A549 (cell line): ENCODE measurements around the gene WASF3. TPM values are rescaled to one million over a fixed set of nuclear protein-coding genes. Genes with fewer than 3 reads are reported as not detected.
"Not testable (repeated sequence)": the region's sequence is repeated elsewhere in the genome, so short reads cannot be mapped to it uniquely, and the experiment has no call there.

ENCODE experiments used
- ATAC-seq, 2 experiments: fragments of 200-7000 bp in 1 of 2; fragments of >200 bp in 1 of 2; cut with Nextera tagmentation in 1 of 2; cut with Tn5 transposase in 1 of 2; 3 replicates each; pipeline versions ENCODE4 v1.8.0 to v1.9.1; 2018 to 2020; ENCODE audit warnings: mild to moderate bottlenecking in 1 of 2, moderate library complexity in 1 of 2
- CTCF ChIA-PET: fragments of 300-600 bp; sonication (Branson Sonifier 250); formaldehyde crosslinking; extraction: SDS; loops from one replicate; lab custom pipeline; 2021; ENCODE audit warnings: antibody characterized with exemption, inconsistent platforms; lab: Yijun Ruan, JAX
- POLR2A ChIA-PET: fragments of 350-600 bp; formaldehyde crosslinking; extraction: SDS; loops from one replicate; lab custom pipeline; 2021; ENCODE audit warnings: antibody characterized with exemption, inconsistent platforms; lab: Yijun Ruan, JAX
- DNase-seq, 2 experiments: peaks; one replicate each; pipeline versions ENCODE4 v3.0.0 to v3.0.0-alpha.2; 2011 to 2016; ENCODE audit warnings: low read depth in 1 of 2, low spot score in 1 of 2
- FAIRE-seq: peaks from 2 replicates; lab custom pipeline; 2011; peaks lifted over from hg19 to GRCh38; lab: Jason Lieb, UNC
- H3K27ac ChIP-seq, 2 experiments: fragments of >200 bp; sonication (Bioruptor Twin); formaldehyde crosslinking; 3 replicates each; pipeline ENCODE4 v1.5.1; 2016 to 2017
- H3K4me1 ChIP-seq: fragments of >200 bp; sonication (Bioruptor Twin); formaldehyde crosslinking; 3 replicates; pipeline ENCODE4 v1.6.1; 2016
- H3K4me2 ChIP-seq: fragments of >200 bp; sonication (Bioruptor Twin); formaldehyde crosslinking; 3 replicates; pipeline ENCODE4 v1.6.1; 2016
- H3K4me3 ChIP-seq: fragments of >200 bp; sonication (Bioruptor Twin); formaldehyde crosslinking; 3 replicates; pipeline ENCODE4 v1.5.1; 2016
- H3K9me3 ChIP-seq: fragments of >200 bp; sonication (Bioruptor Twin); formaldehyde crosslinking; 3 replicates; pipeline ENCODE4 v1.6.1; 2016
- CHD2 ChIP-seq: fragments of 150-350 bp; IDR thresholded peaks from 2 replicates; pipeline ENCODE4 v1.6.1; 2014; ENCODE audit warnings: low read length; ENCODE audit not compliant: partially characterized antibody
- EHF ChIP-seq: fragments of 250-450 bp; sonication (Bioruptor Pico); IDR thresholded peaks from 2 replicates; pipeline ENCODE4 v1.5.0; 2020; ENCODE audit warnings: mild to moderate bottlenecking
- HDAC2 ChIP-seq: fragments of 200-600 bp; sonication (generic); IDR thresholded peaks from 2 replicates; pipeline ENCODE4 v1.6.1; 2016
- NFE2L2 ChIP-seq: fragments of 150-350 bp; conservative IDR thresholded peaks from 2 replicates; pipeline ENCODE4 v1.6.1; 2014; ENCODE audit warnings: low read length
- RAD21 ChIP-seq, 2 experiments: fragments of >200 bp in 1 of 2; sonication (Bioruptor Twin) in 1 of 2; formaldehyde crosslinking in 1 of 2; IDR thresholded peaks in 1 of 2; conservative IDR thresholded peaks in 1 of 2; 2 replicates in 1 of 2; 3 replicates in 1 of 2; pipeline ENCODE4 v1.6.1; 2012 to 2018; ENCODE audit warnings: inconsistent platforms in 1 of 2
- RARB ChIP-seq: fragments of 250-450 bp; sonication (Bioruptor Pico); IDR thresholded peaks from 2 replicates; pipeline ENCODE4 v1.8.0; 2021; ENCODE audit warnings: mild to moderate bottlenecking, moderate library complexity
- RCOR1 ChIP-seq: fragments of 150-350 bp; IDR thresholded peaks from 2 replicates; pipeline ENCODE4 v1.6.1; 2014; ENCODE audit warnings: antibody characterized with exemption, low read length, low read depth
- SREBF2 ChIP-seq: fragments of 450-650 bp; IDR thresholded peaks from 2 replicates; pipeline ENCODE4 v1.6.1; 2014; ENCODE audit warnings: mild to moderate bottlenecking, moderate library complexity
- WGBS: methylation state at CpG from one replicate; pipeline ENCODE4 v1.1.6; 2017; ENCODE audit errors: missing lambda C conversion rate; 5-methylcytosine and 5-hydroxymethylcytosine counted together
- polyA plus RNA-seq, 4 experiments: library from polyadenylated mRNA; depleted of rRNA in 3 of 4; stranded (reverse); fragments of >200 nt; fragmentation: RNase III in 1 of 4; extraction: RNeasy Plus Mini Kit Qiagen cat#74134 plus additional on column Dnase treatment in 1 of 4; gene quantifications; 2 replicates in 3 of 4; 3 replicates in 1 of 4; pipeline ENCODE4 v1.2.3, GENCODE V29; 2011 to 2017
- TF ChIP-seq, protein P1 (sequence below): fragments of >200 bp; sonication (Bioruptor Twin); formaldehyde crosslinking; IDR thresholded peaks from 3 replicates; pipeline ENCODE4 v1.6.1; 2016
- TF ChIP-seq, protein P2 (sequence below): fragments of 250-450 bp; sonication (Bioruptor Pico); IDR thresholded peaks from 2 replicates; pipeline ENCODE4 v1.5.0; 2021; ENCODE audit warnings: mild to moderate bottlenecking, moderate library complexity, borderline replicate concordance
- TF ChIP-seq, protein P3 (sequence below): fragments of 450-650 bp; IDR thresholded peaks from 2 replicates; pipeline ENCODE4 v1.6.1; 2014; ENCODE audit warnings: antibody characterized with exemption

WASF3 gene
- polyA plus RNA-seq, 2 of the 4 experiments (the other 2 are of a cell fraction), result 0.09 to 0.56 TPM

DNA sequence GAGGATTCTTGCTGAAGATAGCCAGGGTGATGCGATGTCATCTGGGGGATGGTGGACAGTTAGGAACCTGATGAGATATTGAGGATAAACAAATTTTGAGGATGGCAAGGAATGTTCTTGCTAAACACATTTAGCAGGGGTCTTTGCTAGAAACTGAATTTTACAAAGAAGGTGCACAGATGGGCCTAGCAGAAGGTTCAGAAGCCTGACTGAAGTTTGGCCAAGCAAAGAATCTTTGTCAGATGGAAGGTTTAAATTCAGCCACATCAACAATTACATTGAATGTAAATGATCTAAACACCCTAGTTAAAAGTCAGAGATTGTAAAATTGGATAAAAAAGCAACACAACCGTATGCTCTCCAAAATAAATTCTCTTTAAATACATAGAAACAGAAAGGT is 68.8 kb downstream of the WASF3 start:
- ChIA-PET CTCF (no interaction called here), POLR2A (no interaction called here)
- ATAC-seq, result no peak
- TF ChIP-seq, protein P1, sequence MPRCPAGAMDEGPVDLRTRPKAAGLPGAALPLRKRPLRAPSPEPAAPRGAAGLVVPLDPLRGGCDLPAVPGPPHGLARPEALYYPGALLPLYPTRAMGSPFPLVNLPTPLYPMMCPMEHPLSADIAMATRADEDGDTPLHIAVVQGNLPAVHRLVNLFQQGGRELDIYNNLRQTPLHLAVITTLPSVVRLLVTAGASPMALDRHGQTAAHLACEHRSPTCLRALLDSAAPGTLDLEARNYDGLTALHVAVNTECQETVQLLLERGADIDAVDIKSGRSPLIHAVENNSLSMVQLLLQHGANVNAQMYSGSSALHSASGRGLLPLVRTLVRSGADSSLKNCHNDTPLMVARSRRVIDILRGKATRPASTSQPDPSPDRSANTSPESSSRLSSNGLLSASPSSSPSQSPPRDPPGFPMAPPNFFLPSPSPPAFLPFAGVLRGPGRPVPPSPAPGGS, result no peak
- TF ChIP-seq HDAC2 (no peak), RCOR1 (no peak), SREBF2 (no peak), EHF (CRISPR knock-in tag) (no peak), RARB (no peak)
- TF ChIP-seq, protein P2, sequence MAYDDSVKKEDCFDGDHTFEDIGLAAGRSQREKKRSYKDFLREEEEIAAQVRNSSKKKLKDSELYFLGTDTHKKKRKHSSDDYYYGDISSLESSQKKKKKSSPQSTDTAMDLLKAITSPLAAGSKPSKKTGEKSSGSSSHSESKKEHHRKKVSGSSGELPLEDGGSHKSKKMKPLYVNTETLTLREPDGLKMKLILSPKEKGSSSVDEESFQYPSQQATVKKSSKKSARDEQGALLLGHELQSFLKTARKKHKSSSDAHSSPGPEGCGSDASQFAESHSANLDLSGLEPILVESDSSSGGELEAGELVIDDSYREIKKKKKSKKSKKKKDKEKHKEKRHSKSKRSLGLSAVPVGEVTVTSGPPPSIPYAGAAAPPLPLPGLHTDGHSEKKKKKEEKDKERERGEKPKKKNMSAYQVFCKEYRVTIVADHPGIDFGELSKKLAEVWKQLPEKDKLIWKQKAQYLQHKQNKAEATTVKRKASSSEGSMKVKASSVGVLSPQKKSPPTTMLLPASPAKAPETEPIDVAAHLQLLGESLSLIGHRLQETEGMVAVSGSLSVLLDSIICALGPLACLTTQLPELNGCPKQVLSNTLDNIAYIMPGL (CRISPR knock-in tag), result no peak
- H3K4me2 ChIP-seq, result no peak overlapping the region
- no peak overlapping the region for H3K27ac ChIP-seq
- DNase-seq, result no peak
- H3K4me1 ChIP-seq, result no peaks in the 10 kb centered on the region
- H3K4me3 ChIP-seq, result no peak overlapping the region
- WGBS, result 74% methylated on average over 2 of the region's 2 CpGs
- H3K9me3 ChIP-seq, result no peaks in the 10 kb centered on the region
- no peak for FAIRE-seq

DNA sequence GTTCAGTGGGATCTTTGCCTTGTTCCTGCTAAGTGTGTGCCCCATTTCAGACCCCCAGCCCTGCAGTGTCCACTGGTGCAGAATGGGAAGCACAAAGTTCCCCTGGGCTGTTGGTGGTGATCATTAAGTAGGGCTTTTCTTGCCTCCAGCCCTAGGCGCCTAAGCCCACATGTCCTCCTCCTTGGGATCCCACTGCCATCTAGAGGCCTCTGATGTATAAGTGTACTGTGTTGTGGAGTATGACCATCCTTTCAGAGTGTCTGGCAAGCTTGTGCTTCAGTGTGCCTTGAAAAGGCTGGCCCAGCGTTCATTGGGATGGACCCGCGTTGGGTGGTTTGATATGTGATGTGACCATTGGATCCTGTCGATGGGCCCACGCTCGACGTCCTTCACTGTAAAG is 71.2 kb downstream of the WASF3 start:
- H3K9me3 ChIP-seq, result no peaks in the 10 kb centered on the region
- no peak overlapping the region for H3K27ac ChIP-seq
- ATAC-seq (peak in 1 of 2 experiments; percentile 35; a peak in 1 of 6 replicates), FAIRE-seq (no peak), DNase-seq (peak in 1 of 2 experiments; percentile 14)
- 90% methylated on average over 4 of the region's 8 CpGs for WGBS
- no peak overlapping the region for H3K4me3 ChIP-seq
- no peak overlapping the region for H3K4me2 ChIP-seq
- H3K4me1 ChIP-seq, result no peaks in the 10 kb centered on the region
- ChIA-PET POLR2A (no interaction called here), CTCF (interaction anchor here (0.5 to 1.4 kb wide), 4 partner anchors 26 to 132 kb away, joined by 3 read pairs; no protein-coding TSS in a partner anchor)
- TF ChIP-seq RAD21 (conservative IDR thresholded peaks at IDR 0.05 in 1 of 2, IDR thresholded peaks at IDR 0.05 in 1 of 2) (peak in 1 of 2 experiments; percentile 14; a peak in 1 of 5 replicates), RARB (no peak), CHD2 (no peak)

DNA sequence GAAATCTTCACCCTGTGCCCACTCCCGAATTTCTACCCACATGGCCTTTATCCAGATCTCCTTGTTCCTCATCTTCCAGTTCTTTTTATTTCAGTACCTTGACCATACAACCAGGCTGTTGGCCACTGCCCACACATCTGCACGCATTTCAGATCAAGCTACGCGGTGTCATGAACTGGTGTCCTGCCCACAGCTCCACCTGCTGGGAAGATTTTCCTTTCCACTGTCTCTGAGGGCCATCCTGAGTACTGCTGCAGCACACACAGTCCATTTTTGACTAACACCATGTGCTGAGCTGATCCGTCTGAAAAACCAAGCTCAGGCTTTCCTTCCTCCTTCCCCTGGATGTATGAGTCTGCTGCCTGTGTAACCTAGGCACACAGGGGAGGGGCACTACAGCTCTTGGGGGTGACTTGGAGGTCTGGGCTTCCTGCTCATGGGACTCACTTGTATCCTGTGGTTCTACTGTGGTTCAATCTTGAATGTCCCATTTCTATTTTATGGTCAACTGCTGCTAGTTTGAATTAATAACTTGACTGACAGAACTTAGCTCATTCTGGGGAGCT is 71.9 kb downstream of the WASF3 start:
- POLR2A ChIA-PET, result no interaction called here
- CTCF ChIA-PET, result interaction anchor here (0.5 to 1.4 kb wide), 6 partner anchors 13 to 444 kb away, joined by 3 read pairs; no protein-coding TSS in a partner anchor
- DNase-seq (peak in 1 of 2 experiments; percentile 4), FAIRE-seq (no peak), ATAC-seq (peak; percentile 47 to 55; a peak in 4 of 6 replicates)
- TF ChIP-seq NFE2L2 (no peak), RCOR1 (no peak), CHD2 (no peak)
- TF ChIP-seq, protein P3, sequence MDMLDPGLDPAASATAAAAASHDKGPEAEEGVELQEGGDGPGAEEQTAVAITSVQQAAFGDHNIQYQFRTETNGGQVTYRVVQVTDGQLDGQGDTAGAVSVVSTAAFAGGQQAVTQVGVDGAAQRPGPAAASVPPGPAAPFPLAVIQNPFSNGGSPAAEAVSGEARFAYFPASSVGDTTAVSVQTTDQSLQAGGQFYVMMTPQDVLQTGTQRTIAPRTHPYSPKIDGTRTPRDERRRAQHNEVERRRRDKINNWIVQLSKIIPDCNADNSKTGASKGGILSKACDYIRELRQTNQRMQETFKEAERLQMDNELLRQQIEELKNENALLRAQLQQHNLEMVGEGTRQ, result no peak
- H3K4me1 ChIP-seq, result no peaks in the 10 kb centered on the region
- no peak overlapping the region for H3K27ac ChIP-seq
- H3K4me3 ChIP-seq, result no peak overlapping the region
- WGBS, result 36% methylated on average over 5 of the region's 5 CpGs
- H3K9me3 ChIP-seq, result no peaks in the 10 kb centered on the region
- H3K4me2 ChIP-seq, result no peak overlapping the region

DNA sequence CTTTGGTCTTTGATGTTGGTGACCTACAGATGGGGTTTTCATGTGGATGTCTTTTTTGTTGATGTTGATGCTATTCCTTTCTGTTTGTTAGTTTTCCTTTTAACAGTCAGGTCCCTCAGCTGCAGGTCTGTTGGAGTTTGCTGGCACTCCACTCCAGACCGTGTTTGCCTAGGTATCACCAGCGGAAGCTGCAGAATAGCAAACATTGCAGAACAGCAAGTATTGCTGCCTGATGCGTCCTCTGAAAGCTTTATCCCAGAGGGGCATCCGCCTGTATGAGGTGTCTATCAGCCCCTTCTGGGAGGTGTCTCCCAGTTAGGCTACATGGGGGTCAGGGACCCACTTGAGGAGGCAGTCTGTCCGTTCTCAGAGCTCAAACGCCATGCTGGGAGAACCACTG is 78.2 kb downstream of the WASF3 start:
- not testable (repeated sequence) for H3K4me2 ChIP-seq, ATAC-seq, FAIRE-seq

DNA sequence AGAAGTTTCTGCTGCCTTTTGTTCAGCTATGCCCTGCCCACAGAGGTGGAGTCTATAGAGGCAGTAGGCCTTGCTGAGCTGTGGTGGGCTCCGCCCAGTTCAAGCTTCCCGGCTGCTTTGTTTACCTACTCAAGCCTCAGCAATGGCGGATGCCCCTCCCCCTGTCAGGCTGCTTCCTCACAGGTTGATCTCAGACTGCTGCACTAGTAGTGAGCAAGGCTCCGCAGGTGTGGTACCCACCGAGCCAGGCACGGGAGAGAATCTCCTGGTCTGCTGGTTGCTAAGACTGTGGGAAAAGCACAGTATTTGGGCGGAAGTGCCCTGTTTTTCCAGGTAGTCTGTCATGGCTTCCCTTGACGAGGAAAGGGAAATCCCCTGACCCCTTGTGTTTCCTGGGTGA is 78.6 kb downstream of the WASF3 start:
- H3K9me3 ChIP-seq, CTCF ChIA-PET, FAIRE-seq, H3K4me3 ChIP-seq, DNase-seq, ATAC-seq, POLR2A ChIA-PET, H3K27ac ChIP-seq, H3K4me2 ChIP-seq, H3K4me1 ChIP-seq: not testable (repeated sequence)
- WGBS, result no CpG with 5 or more reads among the region's 8 CpGs

More for the DNA sequence above, 78.2 kb downstream of the WASF3 start:
- CTCF ChIA-PET, POLR2A ChIA-PET, H3K9me3 ChIP-seq, H3K27ac ChIP-seq, DNase-seq, H3K4me3 ChIP-seq, H3K4me1 ChIP-seq: not testable (repeated sequence)
- 44% methylated on average over 4 of the region's 6 CpGs for WGBS
